ENCODE measurements around the gene CHERP. TPM values are rescaled to one million over a fixed set of nuclear protein-coding genes. Genes with fewer than 3 reads are reported as not detected.
A peak's percentile ranks its signal among the peaks of the same experiment; 100 is the strongest.

Gene CHERP, protein sequence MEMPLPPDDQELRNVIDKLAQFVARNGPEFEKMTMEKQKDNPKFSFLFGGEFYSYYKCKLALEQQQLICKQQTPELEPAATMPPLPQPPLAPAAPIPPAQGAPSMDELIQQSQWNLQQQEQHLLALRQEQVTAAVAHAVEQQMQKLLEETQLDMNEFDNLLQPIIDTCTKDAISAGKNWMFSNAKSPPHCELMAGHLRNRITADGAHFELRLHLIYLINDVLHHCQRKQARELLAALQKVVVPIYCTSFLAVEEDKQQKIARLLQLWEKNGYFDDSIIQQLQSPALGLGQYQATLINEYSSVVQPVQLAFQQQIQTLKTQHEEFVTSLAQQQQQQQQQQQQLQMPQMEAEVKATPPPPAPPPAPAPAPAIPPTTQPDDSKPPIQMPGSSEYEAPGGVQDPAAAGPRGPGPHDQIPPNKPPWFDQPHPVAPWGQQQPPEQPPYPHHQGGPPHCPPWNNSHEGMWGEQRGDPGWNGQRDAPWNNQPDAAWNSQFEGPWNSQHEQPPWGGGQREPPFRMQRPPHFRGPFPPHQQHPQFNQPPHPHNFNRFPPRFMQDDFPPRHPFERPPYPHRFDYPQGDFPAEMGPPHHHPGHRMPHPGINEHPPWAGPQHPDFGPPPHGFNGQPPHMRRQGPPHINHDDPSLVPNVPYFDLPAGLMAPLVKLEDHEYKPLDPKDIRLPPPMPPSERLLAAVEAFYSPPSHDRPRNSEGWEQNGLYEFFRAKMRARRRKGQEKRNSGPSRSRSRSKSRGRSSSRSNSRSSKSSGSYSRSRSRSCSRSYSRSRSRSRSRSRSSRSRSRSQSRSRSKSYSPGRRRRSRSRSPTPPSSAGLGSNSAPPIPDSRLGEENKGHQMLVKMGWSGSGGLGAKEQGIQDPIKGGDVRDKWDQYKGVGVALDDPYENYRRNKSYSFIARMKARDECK
- polyA plus RNA-seq (2011; rRNA removed) (4.4 and 6.5 TPM in 2 replicates), polyA plus RNA-seq (2017; fragmentation: RNase III; extraction: RNeasy Plus Mini Kit Qiagen cat#74134 plus additional on column Dnase treatment) (23.6 to 24.6 TPM (median 24.4 TPM) in 3 replicates), polyA minus RNA-seq (2011; rRNA and poly(A)+ RNA removed) (4.8 and 9.0 TPM in 2 replicates)
- polyA plus RNA-seq (2012; cell fraction: cytosol; rRNA removed) = 12.2 and 14.8 TPM in 2 replicates
- 41.8 and 42.3 TPM in 2 replicates for polyA plus RNA-seq (2012; cell fraction: nucleus; rRNA removed)

- H3K27ac ChIP-seq = peak within 1 kb of the TSS; percentile 95 to 98
- CTCF ChIA-PET = interaction anchor here (0.5 to 1.1 kb wide), 3 partner anchors 12 to 216 kb away, joined by 3 to 5 read pairs (median 3); no protein-coding TSS in a partner anchor
- peaks cover 12% of the 10 kb centered on the region for H3K4me1 ChIP-seq
- TF ChIP-seq HOXB5 (CRISPR knock-in tag; IDR thresholded peaks at IDR 0.05) (no peak), CHD2 (IDR thresholded peaks at IDR 0.05; ENCODE audit: low read length, partially characterized antibody) (peak; percentile 62), KDM1A (IDR thresholded peaks at IDR 0.05; ENCODE audit: low read depth) (no peak), ZFP36 (IDR thresholded peaks at IDR 0.05; ENCODE audit: borderline replicate concordance, partially characterized antibody) (no peak), BHLHE40 (IDR thresholded peaks at IDR 0.05; ENCODE audit: low read depth, low read length) (no peak), NR3C1 (IDR thresholded peaks at IDR 0.05) (no peak), ZC3H11A (IDR thresholded peaks at IDR 0.05) (no peak), JUN (IDR thresholded peaks at IDR 0.05) (peak; percentile 57 to 84; a peak in 4 of 5 replicates), USF2 (IDR thresholded peaks at IDR 0.05) (no peak), PHF8 (IDR thresholded peaks at IDR 0.05; ENCODE audit: borderline replicate concordance, low read depth) (peak; percentile 45; the same call in 1 of the 2 replicates), GATA3 (IDR thresholded peaks at IDR 0.05; ENCODE audit: borderline replicate concordance) (0 out of 2 replicates have a peak, but pooled peaks have one; percentile 14), POLR2A (IDR thresholded peaks at IDR 0.05; ENCODE audit: low read length) (peak; percentile 73), TP53 (CRISPR knock-in tag; IDR thresholded peaks at IDR 0.05) (no peak), CEBPB (IDR thresholded peaks at IDR 0.05) (no peak), RAD21 (conservative IDR thresholded peaks at IDR 0.05 in 1 of 2, IDR thresholded peaks at IDR 0.05 in 1 of 2) (no peak), EP300 (IDR thresholded peaks at IDR 0.05) (no peak)
- TF ChIP-seq, protein P1, sequence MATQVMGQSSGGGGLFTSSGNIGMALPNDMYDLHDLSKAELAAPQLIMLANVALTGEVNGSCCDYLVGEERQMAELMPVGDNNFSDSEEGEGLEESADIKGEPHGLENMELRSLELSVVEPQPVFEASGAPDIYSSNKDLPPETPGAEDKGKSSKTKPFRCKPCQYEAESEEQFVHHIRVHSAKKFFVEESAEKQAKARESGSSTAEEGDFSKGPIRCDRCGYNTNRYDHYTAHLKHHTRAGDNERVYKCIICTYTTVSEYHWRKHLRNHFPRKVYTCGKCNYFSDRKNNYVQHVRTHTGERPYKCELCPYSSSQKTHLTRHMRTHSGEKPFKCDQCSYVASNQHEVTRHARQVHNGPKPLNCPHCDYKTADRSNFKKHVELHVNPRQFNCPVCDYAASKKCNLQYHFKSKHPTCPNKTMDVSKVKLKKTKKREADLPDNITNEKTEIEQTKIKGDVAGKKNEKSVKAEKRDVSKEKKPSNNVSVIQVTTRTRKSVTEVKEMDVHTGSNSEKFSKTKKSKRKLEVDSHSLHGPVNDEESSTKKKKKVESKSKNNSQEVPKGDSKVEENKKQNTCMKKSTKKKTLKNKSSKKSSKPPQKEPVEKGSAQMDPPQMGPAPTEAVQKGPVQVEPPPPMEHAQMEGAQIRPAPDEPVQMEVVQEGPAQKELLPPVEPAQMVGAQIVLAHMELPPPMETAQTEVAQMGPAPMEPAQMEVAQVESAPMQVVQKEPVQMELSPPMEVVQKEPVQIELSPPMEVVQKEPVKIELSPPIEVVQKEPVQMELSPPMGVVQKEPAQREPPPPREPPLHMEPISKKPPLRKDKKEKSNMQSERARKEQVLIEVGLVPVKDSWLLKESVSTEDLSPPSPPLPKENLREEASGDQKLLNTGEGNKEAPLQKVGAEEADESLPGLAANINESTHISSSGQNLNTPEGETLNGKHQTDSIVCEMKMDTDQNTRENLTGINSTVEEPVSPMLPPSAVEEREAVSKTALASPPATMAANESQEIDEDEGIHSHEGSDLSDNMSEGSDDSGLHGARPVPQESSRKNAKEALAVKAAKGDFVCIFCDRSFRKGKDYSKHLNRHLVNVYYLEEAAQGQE (IDR thresholded peaks at IDR 0.05) = peak; percentile 46
- TF ChIP-seq, protein P2, sequence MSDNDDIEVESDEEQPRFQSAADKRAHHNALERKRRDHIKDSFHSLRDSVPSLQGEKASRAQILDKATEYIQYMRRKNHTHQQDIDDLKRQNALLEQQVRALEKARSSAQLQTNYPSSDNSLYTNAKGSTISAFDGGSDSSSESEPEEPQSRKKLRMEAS (IDR thresholded peaks at IDR 0.05) = peak; percentile 74
- TF ChIP-seq, protein P3, sequence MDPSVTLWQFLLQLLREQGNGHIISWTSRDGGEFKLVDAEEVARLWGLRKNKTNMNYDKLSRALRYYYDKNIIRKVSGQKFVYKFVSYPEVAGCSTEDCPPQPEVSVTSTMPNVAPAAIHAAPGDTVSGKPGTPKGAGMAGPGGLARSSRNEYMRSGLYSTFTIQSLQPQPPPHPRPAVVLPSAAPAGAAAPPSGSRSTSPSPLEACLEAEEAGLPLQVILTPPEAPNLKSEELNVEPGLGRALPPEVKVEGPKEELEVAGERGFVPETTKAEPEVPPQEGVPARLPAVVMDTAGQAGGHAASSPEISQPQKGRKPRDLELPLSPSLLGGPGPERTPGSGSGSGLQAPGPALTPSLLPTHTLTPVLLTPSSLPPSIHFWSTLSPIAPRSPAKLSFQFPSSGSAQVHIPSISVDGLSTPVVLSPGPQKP (IDR thresholded peaks at IDR 0.05; ENCODE audit: low read depth, low read length) = 0 out of 2 replicates have a peak, but pooled peaks have one; percentile 25
- TF ChIP-seq, protein P4, sequence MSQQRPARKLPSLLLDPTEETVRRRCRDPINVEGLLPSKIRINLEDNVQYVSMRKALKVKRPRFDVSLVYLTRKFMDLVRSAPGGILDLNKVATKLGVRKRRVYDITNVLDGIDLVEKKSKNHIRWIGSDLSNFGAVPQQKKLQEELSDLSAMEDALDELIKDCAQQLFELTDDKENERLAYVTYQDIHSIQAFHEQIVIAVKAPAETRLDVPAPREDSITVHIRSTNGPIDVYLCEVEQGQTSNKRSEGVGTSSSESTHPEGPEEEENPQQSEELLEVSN (IDR thresholded peaks at IDR 0.05; ENCODE audit: borderline replicate concordance, low read depth) = peak; percentile 84
- TF ChIP-seq, protein P5, sequence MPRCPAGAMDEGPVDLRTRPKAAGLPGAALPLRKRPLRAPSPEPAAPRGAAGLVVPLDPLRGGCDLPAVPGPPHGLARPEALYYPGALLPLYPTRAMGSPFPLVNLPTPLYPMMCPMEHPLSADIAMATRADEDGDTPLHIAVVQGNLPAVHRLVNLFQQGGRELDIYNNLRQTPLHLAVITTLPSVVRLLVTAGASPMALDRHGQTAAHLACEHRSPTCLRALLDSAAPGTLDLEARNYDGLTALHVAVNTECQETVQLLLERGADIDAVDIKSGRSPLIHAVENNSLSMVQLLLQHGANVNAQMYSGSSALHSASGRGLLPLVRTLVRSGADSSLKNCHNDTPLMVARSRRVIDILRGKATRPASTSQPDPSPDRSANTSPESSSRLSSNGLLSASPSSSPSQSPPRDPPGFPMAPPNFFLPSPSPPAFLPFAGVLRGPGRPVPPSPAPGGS (IDR thresholded peaks at IDR 0.05) = peak; percentile 79; the same call in 2 of the 3 replicates
- ATAC-seq = peak; percentile 89
- DNase-seq (ENCODE audit: low read depth in 1 of 2, low spot score in 1 of 2) = peak; percentile 67 to 90
- H3K4me2 ChIP-seq = peak within 1 kb of the TSS; percentile 89
- peak within 1 kb of the TSS; percentile 82 for H3K4me3 ChIP-seq
- H3K9me3 ChIP-seq = no peaks in the 10 kb centered on the region
- FAIRE-seq = no peak
- under 1% methylated on average over 29 of the region's 108 CpGs for WGBS (ENCODE audit: missing lambda C conversion rate)
- POLR2A ChIA-PET = interaction anchor here (0.5 to 1.1 kb wide), 4 partner anchors 10 to 86 kb away, joined by 3 read pairs; partner anchors contain the start of gene MED26
Observed at GRCh38 chr19:16542045-16542909, at the start of gene CHERP. Gene CHERP, minus strand, starts transcription at chr19:16542437. Its CDS starts 59 bp downstream, at chr19:16542378.
